GM12878 (cell line): ENCODE data around the gene NUP107. TPM values are rescaled to one million over a fixed set of nuclear protein-coding genes. Genes with fewer than 3 reads are reported as not detected.

Experiments
- ATAC-seq: fragments of 200-7000 bp; cut with Tn5 transposase; 3 replicates; pipeline ENCODE4 v1.9.1; 2020; ENCODE audit warnings: mild to moderate bottlenecking, moderate library complexity
- BruUV-seq: library from RNA; stranded (reverse); fragments of 400-500 nt; replicated peaks from 2 replicates; lab custom pipeline; 2021; lab: Mats Ljungman, UMichigan
- CTCF ChIA-PET: fragments of 300-600 bp; sonication (Branson Sonifier 250); formaldehyde crosslinking; extraction: SDS; loops from one replicate; lab custom pipeline; 2021; ENCODE audit warnings: inconsistent platforms; lab: Yijun Ruan, JAX
- POLR2A ChIA-PET: fragments of 350-600 bp; formaldehyde crosslinking; extraction: SDS; loops from one replicate; lab custom pipeline; 2021; ENCODE audit warnings: inconsistent platforms; lab: Charles Lee
- RAD21 ChIA-PET: fragments of 300-600 bp; sonication (Branson Sonifier 250); formaldehyde crosslinking; loops from one replicate; lab custom pipeline; 2023; ENCODE audit warnings: antibody characterized with exemption; ENCODE audit not compliant: unreplicated experiment; lab: Charles Lee
- SMC1A ChIA-PET: fragments of 300-600 bp; sonication (Branson Sonifier 250); formaldehyde crosslinking; loops from one replicate; lab custom pipeline; 2023; ENCODE audit not compliant: unreplicated experiment, uncharacterized antibody; lab: Charles Lee
- DNase-seq: peaks from one replicate; pipeline ENCODE4 v3.0.0-alpha.2; 2011; ENCODE audit warnings: low read depth, low spot score
- FAIRE-seq: peaks from 3 replicates; lab custom pipeline; 2011; peaks lifted over from hg19 to GRCh38; lab: Jason Lieb, UNC
- H2AFZ ChIP-seq: 2 replicates; pipeline ENCODE4 v1.6.0; 2011; ENCODE audit warnings: low read depth, low read length, control low read depth; ENCODE audit not compliant: control insufficient read depth
- H3K27ac ChIP-seq: 2 replicates; pipeline ENCODE4 v1.5.1; 2011; ENCODE audit warnings: control low read depth; ENCODE audit not compliant: control insufficient read depth, insufficient read depth
- H3K27me3 ChIP-seq, 2 experiments: replicated peaks in 1 of 2; 2 replicates each; pipeline versions ENCODE4 v1.6.0 to v1.6.1; 2011; ENCODE audit warnings: low read length in 1 of 2; ENCODE audit not compliant: control insufficient read depth in 2 of 2, insufficient read depth in 2 of 2
- H3K36me3 ChIP-seq, 2 experiments: 2 replicates each; pipeline ENCODE4 v1.5.1; 2011; ENCODE audit warnings: low read length in 1 of 2; ENCODE audit not compliant: control insufficient read depth in 2 of 2, insufficient read depth in 2 of 2
- H3K4me1 ChIP-seq: 2 replicates; pipeline ENCODE4 v1.6.1; 2011; ENCODE audit warnings: mild to moderate bottlenecking, low read length, moderate library complexity, mixed read lengths; ENCODE audit not compliant: control insufficient read depth, insufficient read depth
- H3K4me2 ChIP-seq: 2 replicates; pipeline ENCODE4 v1.6.0; 2011; ENCODE audit warnings: control low read depth; ENCODE audit not compliant: control insufficient read depth, insufficient read depth
- H3K4me3 ChIP-seq: fragments of 200-600 bp; sonication (generic); 2 replicates; pipeline ENCODE4 v1.5.1; 2016
- H3K79me2 ChIP-seq: 2 replicates; pipeline ENCODE4 v1.6.0; 2011; ENCODE audit warnings: low read length; ENCODE audit not compliant: control insufficient read depth, insufficient read depth
- H3K9ac ChIP-seq: 2 replicates; pipeline ENCODE4 v1.8.0; 2011; ENCODE audit warnings: low read length, control low read depth, mixed read lengths; ENCODE audit not compliant: control insufficient read depth, insufficient read depth
- H3K9me3 ChIP-seq: replicated peaks from 3 replicates; pipeline ENCODE4 v1.5.1; 2011; ENCODE audit warnings: mild to moderate bottlenecking, low read length; ENCODE audit not compliant: control insufficient read depth, insufficient read depth
- H4K20me1 ChIP-seq: 2 replicates; pipeline ENCODE4 v1.6.0; 2011; ENCODE audit not compliant: control insufficient read depth, insufficient read depth
- ASH2L ChIP-seq: fragments of 300-600, 200-600 bp; sonication (generic); IDR thresholded peaks from 2 replicates; pipeline ENCODE4 v1.6.1; 2017; ENCODE audit warnings: low read depth, mild to moderate bottlenecking, borderline replicate concordance
- CBX5 ChIP-seq: sonication (generic); IDR thresholded peaks from 2 replicates; pipeline ENCODE4 v1.6.1; 2016; ENCODE audit warnings: low read depth, moderate library complexity, mild to moderate bottlenecking, inconsistent platforms
- DPF2 ChIP-seq: fragments of 450-650 bp; IDR thresholded peaks from 2 replicates; pipeline ENCODE4 v1.6.1; 2017; ENCODE audit warnings: mild to moderate bottlenecking
- EGR1 ChIP-seq, 2 experiments: IDR thresholded peaks; 1 replicate in 1 of 2; 2 replicates in 1 of 2; pipeline ENCODE4 v1.6.1; 2011 to 2012; ENCODE audit warnings: low read depth in 2 of 2, low read length in 2 of 2, borderline replicate concordance in 1 of 2, mild to moderate bottlenecking in 1 of 2, moderate library complexity in 1 of 2
- ETV6 ChIP-seq, 2 experiments: fragments of 450-650 bp in 1 of 2; IDR thresholded peaks in 1 of 2; conservative IDR thresholded peaks in 1 of 2; 2 replicates each; pipeline ENCODE4 v1.6.1; 2014; ENCODE audit warnings: antibody characterized with exemption in 1 of 2, borderline replicate concordance in 1 of 2, low read depth in 1 of 2, mild to moderate bottlenecking in 1 of 2, moderate library complexity in 1 of 2
- HDAC2 ChIP-seq: fragments of 200-600 bp; sonication (generic); IDR thresholded peaks from 2 replicates; pipeline ENCODE4 v1.6.1; 2017
- IKZF2 ChIP-seq, 2 experiments: fragments of 450-650 bp; IDR thresholded peaks; 2 replicates each; pipeline ENCODE4 v1.6.1; 2017; ENCODE audit warnings: mild to moderate bottlenecking in 2 of 2, moderate library complexity in 2 of 2
- KAT2A ChIP-seq: conservative IDR thresholded peaks from 2 replicates; pipeline ENCODE4 v1.6.1; 2011; ENCODE audit warnings: low read depth, low read length; ENCODE audit not compliant: control insufficient read depth
- KDM1A ChIP-seq: fragments of 200-600 bp; sonication (generic); IDR thresholded peaks from 2 replicates; pipeline ENCODE4 v1.6.1; 2016; ENCODE audit warnings: borderline replicate concordance
- MEF2A ChIP-seq: IDR thresholded peaks from 2 replicates; pipeline ENCODE4 v1.6.1; 2011; ENCODE audit warnings: low read depth, mild to moderate bottlenecking, low read length, moderate library complexity; ENCODE audit not compliant: insufficient read depth
- MTA2 ChIP-seq: fragments of 450-650 bp; IDR thresholded peaks from 2 replicates; pipeline ENCODE4 v1.6.1; 2016; ENCODE audit warnings: low read depth, mild to moderate bottlenecking, moderate library complexity
- NFXL1 ChIP-seq: fragments of 450-650 bp; IDR thresholded peaks from 2 replicates; pipeline ENCODE4 v1.6.1; 2017; ENCODE audit warnings: antibody characterized with exemption, mild to moderate bottlenecking, borderline replicate concordance
- NFYB ChIP-seq: IDR thresholded peaks from 2 replicates; pipeline ENCODE4 v1.6.1; 2011; ENCODE audit warnings: low read depth, mild to moderate bottlenecking, low read length, improper control_type of control experiment, moderate library complexity; ENCODE audit not compliant: insufficient read depth
- SMARCA5 ChIP-seq: fragments of 450-650 bp; IDR thresholded peaks from 2 replicates; pipeline ENCODE4 v1.6.1; 2017; ENCODE audit warnings: mild to moderate bottlenecking
- SP1 ChIP-seq: IDR thresholded peaks from one replicate; pipeline ENCODE4 v1.6.1; 2011; ENCODE audit warnings: low read depth, low read length
- TARDBP ChIP-seq: IDR thresholded peaks from 2 replicates; pipeline ENCODE4 v1.6.1; 2016; ENCODE audit warnings: borderline replicate concordance
- ZNF384 ChIP-seq: IDR thresholded peaks from 2 replicates; pipeline ENCODE4 v1.6.1; 2012; ENCODE audit warnings: low read depth, mild to moderate bottlenecking, low read length, improper control_type of control experiment, borderline replicate concordance
- WGBS: methylation state at CpG from one replicate; pipeline ENCODE4 v1.1.6; 2016; ENCODE audit warnings: low lambda C conversion rate; ENCODE audit not compliant: insufficient replicate concordance, insufficient coverage; ENCODE audit errors: missing lambda C conversion rate; 5-methylcytosine and 5-hydroxymethylcytosine counted together
- in situ Hi-C: fragments of 300-500 bp; cut with MboI; formaldehyde crosslinking; loops from 9 replicates; pipeline ENCODE4 v1.14.3; 2018; ENCODE audit warnings: mixed read lengths
- intact Hi-C: fragments of 100-400 bp; cut with micrococcal nuclease; formaldehyde crosslinking; loops from one replicate; pipeline ENCODE4 v1.14.2; 2022; ENCODE audit not compliant: unreplicated experiment
- polyA plus RNA-seq, 11 experiments: library from polyadenylated mRNA; depleted of rRNA in 4 of 11; unstranded in 6 of 11; stranded (reverse) in 5 of 11; fragments of >200 nt; fragmentation: Nextera tagmentation in 4 of 11; fragmentation: Illumina TruSeq in 1 of 11; extraction: Ambion mirVana in 4 of 11; extraction: Trizol in 1 of 11; gene quantifications; 1 replicate in 1 of 11; 2 replicates in 10 of 11; pipeline versions ENCODE4 v1.2.1 to v1.2.3, GENCODE V29; 2011 to 2016; ENCODE audit warnings: inconsistent platforms in 2 of 11, missing spikeins in 2 of 11, low read depth in 1 of 11
- total RNA-seq, 4 experiments: library from RNA; depleted of rRNA in 3 of 4; stranded (reverse); fragments of >200 nt in 3 of 4; fragmentation: Illumina TruSeq in 1 of 4; extraction: Trizol in 1 of 4; gene quantifications; 2 replicates each; pipeline versions ENCODE4 v1.2.1 to v1.2.3, GENCODE V29; 2013 to 2021
- TF ChIP-seq, protein P1 (sequence below): fragments of 450-650 bp; IDR thresholded peaks from 2 replicates; pipeline ENCODE4 v1.6.1; 2017; ENCODE audit warnings: mild to moderate bottlenecking, low read depth, inconsistent platforms; ENCODE audit not compliant: poor library complexity, severe bottlenecking
- TF ChIP-seq, protein P2 (sequence below): IDR thresholded peaks from 2 replicates; pipeline ENCODE4 v1.6.1; 2011; ENCODE audit warnings: borderline replicate concordance, low read depth, mild to moderate bottlenecking, moderate library complexity, mixed read lengths, low read length; ENCODE audit not compliant: insufficient read depth; ENCODE audit errors: extremely low read length

Gene NUP107
- total and polyA plus RNA-seq, 10 of the 15 experiments (the other 5 are each of a cell fraction or from before 2014, with no cell fraction given), result 73.4 to 132 (median 92.4) TPM

DNA sequence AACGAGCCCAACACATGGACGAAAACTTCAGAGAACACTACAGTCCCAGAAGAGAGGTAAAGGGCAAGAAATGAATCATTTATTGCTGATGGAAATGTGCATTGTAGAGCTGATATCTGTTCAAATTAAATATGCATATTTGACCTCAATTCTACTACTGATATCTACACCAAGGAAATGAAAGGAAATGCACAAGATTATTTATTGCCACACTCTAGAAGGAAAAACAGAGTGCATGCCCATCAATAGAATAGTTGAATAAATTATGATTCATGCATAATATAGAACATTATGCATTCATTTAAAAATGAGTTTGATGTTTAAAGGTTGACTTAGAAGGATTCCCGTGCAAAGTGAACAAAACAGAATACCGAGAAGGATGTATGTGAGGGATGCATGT lies 15.6 kb upstream of the NUP107 start:
- FAIRE-seq (no peak), DNase-seq (no peak), ATAC-seq (no peak)
- Histone ChIP-seq H3K27ac (no peak overlapping the region), H3K36me3 (0 out of 4 replicates have a peak, but pooled peaks cover 0 to 4% of the 10 kb centered on the region in 2 experiments), H3K4me3 (no peak overlapping the region), H3K4me2 (no peak overlapping the region), H3K79me2 (no peaks in the 10 kb centered on the region), H3K27me3 (no peaks in the 10 kb centered on the region), H3K4me1 (no peaks in the 10 kb centered on the region), H3K9me3 (no peaks in the 10 kb centered on the region), H3K9ac (no peak overlapping the region), H4K20me1 (no peaks in the 10 kb centered on the region), H2AFZ (no peak overlapping the region)
- no peak for TF ChIP-seq ETV6 (conservative IDR thresholded peaks at IDR 0.05 in 1 of 2, IDR thresholded peaks at IDR 0.05 in 1 of 2; ENCODE audit: borderline replicate concordance in 1 of 2, low read depth in 1 of 2)
- no peak for TF ChIP-seq KAT2A
- TF ChIP-seq NFYB, result no peak
- TF ChIP-seq, protein P1, sequence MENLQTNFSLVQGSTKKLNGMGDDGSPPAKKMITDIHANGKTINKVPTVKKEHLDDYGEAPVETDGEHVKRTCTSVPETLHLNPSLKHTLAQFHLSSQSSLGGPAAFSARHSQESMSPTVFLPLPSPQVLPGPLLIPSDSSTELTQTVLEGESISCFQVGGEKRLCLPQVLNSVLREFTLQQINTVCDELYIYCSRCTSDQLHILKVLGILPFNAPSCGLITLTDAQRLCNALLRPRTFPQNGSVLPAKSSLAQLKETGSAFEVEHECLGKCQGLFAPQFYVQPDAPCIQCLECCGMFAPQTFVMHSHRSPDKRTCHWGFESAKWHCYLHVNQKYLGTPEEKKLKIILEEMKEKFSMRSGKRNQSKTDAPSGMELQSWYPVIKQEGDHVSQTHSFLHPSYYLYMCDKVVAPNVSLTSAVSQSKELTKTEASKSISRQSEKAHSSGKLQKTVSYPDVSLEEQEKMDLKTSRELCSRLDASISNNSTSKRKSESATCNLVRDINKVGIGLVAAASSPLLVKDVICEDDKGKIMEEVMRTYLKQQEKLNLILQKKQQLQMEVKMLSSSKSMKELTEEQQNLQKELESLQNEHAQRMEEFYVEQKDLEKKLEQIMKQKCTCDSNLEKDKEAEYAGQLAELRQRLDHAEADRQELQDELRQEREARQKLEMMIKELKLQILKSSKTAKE, result no peak
- no peak for TF ChIP-seq KDM1A
- no peak for TF ChIP-seq SP1
- no peak for TF ChIP-seq IKZF2 (IDR thresholded peaks at IDR 0.05)
- TF ChIP-seq TARDBP, result no peak
- TF ChIP-seq EGR1 (IDR thresholded peaks at IDR 0.05; ENCODE audit: borderline replicate concordance in 1 of 2, low read depth in 2 of 2, low read length in 2 of 2), result no peak
- TF ChIP-seq SMARCA5, result no peak
- TF ChIP-seq HDAC2, result no peak
- no peak for TF ChIP-seq CBX5
- no peak for TF ChIP-seq MTA2
- TF ChIP-seq ASH2L, result no peak
- no peak for TF ChIP-seq DPF2
- TF ChIP-seq MEF2A, result no peak
- no peak for TF ChIP-seq NFXL1
- TF ChIP-seq ZNF384, result no peak
- TF ChIP-seq, protein P2, sequence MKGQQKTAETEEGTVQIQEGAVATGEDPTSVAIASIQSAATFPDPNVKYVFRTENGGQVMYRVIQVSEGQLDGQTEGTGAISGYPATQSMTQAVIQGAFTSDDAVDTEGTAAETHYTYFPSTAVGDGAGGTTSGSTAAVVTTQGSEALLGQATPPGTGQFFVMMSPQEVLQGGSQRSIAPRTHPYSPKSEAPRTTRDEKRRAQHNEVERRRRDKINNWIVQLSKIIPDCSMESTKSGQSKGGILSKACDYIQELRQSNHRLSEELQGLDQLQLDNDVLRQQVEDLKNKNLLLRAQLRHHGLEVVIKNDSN, result no peak
- RAD21 ChIA-PET, result no interaction called here
- SMC1A ChIA-PET, result interaction anchor here (0.8 to 1.4 kb wide), 2 partner anchors 12 to 65 kb away, joined by 3 to 4 read pairs; no protein-coding TSS in a partner anchor
- BruUV-seq, result no TSS peak
- intact Hi-C loops, result no loop called here
- WGBS, result 73% methylated on average over 4 of the region's 4 CpGs
- in situ Hi-C loops, result no loop called here
- POLR2A ChIA-PET, result no interaction called here
- CTCF ChIA-PET, result interaction anchor here (0.8 to 0.9 kb wide), 2 partner anchors 126 to 341 kb away, joined by 3 to 4 read pairs; no protein-coding TSS in a partner anchor
